ENCODE measurements around the gene SMIM1. TPM values are rescaled to one million over a fixed set of nuclear protein-coding genes. Genes with fewer than 3 reads are reported as not detected.

Gene SMIM1
- polyA plus RNA-seq, 3 donors = 1.1 to 2.7 (median 1.4) TPM

- Histone ChIP-seq H3K9ac (ENCODE audit: insufficient read depth, low read length, poor library complexity, severe bottlenecking) (no peak overlapping the region), H2AFZ (ENCODE audit: insufficient read depth, low read depth, low read length, poor library complexity, severe bottlenecking) (no peak overlapping the region), H3K4me3 (replicated peaks in 1 of 3; ENCODE audit: low read depth in 2 of 3, low read length in 3 of 3) (no peak overlapping the region), H3K27ac (ENCODE audit: low read depth in 1 of 2, low read length in 2 of 2) (no peak overlapping the region), H3K36me3 (replicated peaks in 1 of 2; ENCODE audit: control insufficient read depth in 1 of 2, insufficient read depth in 2 of 2, low read length in 2 of 2) (peaks cover 7 to 31% of the 10 kb centered on the region in 2 donors), H3K4me2 (replicated peaks; ENCODE audit: extremely low read depth, low read length, poor library complexity, severe bottlenecking) (no peak overlapping the region), H3K4me1 (ENCODE audit: control insufficient read depth in 1 of 2, insufficient read depth in 2 of 2, low read length in 2 of 2) (no peaks in the 10 kb centered on the region), H4K20me1 (ENCODE audit: insufficient read depth, low read length) (no peaks in the 10 kb centered on the region), H3K9me3 (replicated peaks in 1 of 2; ENCODE audit: control insufficient read depth in 1 of 2, insufficient read depth in 1 of 2, low read length in 2 of 2) (no peaks in the 10 kb centered on the region), H3K79me2 (ENCODE audit: insufficient read depth, low read length) (no peaks in the 10 kb centered on the region), H3K27me3 (ENCODE audit: control insufficient read depth in 2 of 2, insufficient read depth in 2 of 2, low read length in 2 of 2) (no peaks in the 10 kb centered on the region)
- no peak for DNase-seq
- H3K4me1 Mint-ChIP-seq = no peaks in the 10 kb centered on the region
- WGBS (ENCODE audit: insufficient coverage) = 95% methylated on average over 16 of the region's 16 CpGs
- peaks cover 15 to 20% of the 10 kb centered on the region in 2 donors for H3K36me3 Mint-ChIP-seq
- peaks cover 2 to 8% (median 2%) of the 10 kb centered on the region in 3 donors for H3K27me3 Mint-ChIP-seq (ENCODE audit: low read depth in 3 of 3)
- no peak overlapping the region for H3K4me3 Mint-ChIP-seq
- H3K9me3 Mint-ChIP-seq = no peaks in the 10 kb centered on the region
- intact Hi-C loops (cut with micrococcal nuclease) = no loop called here
- no peak overlapping the region for H3K27ac Mint-ChIP-seq
- TF ChIP-seq, protein P1, sequence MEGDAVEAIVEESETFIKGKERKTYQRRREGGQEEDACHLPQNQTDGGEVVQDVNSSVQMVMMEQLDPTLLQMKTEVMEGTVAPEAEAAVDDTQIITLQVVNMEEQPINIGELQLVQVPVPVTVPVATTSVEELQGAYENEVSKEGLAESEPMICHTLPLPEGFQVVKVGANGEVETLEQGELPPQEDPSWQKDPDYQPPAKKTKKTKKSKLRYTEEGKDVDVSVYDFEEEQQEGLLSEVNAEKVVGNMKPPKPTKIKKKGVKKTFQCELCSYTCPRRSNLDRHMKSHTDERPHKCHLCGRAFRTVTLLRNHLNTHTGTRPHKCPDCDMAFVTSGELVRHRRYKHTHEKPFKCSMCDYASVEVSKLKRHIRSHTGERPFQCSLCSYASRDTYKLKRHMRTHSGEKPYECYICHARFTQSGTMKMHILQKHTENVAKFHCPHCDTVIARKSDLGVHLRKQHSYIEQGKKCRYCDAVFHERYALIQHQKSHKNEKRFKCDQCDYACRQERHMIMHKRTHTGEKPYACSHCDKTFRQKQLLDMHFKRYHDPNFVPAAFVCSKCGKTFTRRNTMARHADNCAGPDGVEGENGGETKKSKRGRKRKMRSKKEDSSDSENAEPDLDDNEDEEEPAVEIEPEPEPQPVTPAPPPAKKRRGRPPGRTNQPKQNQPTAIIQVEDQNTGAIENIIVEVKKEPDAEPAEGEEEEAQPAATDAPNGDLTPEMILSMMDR (IDR thresholded peaks at IDR 0.05) = no peak
Measured at GRCh38 chr1:3734602-3735001, 37.9 kb upstream of the SMIM1 start.

GRCh38 chr1:3735027-3735681 lies 37.4 kb upstream of the SMIM1 start:
- no peak for DNase-seq
- TF ChIP-seq, protein P1 (IDR thresholded peaks at IDR 0.05) = no peak
- Mint-ChIP-seq H3K9me3 (no peaks in the 10 kb centered on the region), H3K4me1 (no peaks in the 10 kb centered on the region), H3K4me3 (no peak overlapping the region), H3K27me3 (ENCODE audit: low read depth in 3 of 3) (peaks cover 2 to 8% (median 2%) of the 10 kb centered on the region in 3 donors), H3K36me3 (peaks cover 15 to 20% of the 10 kb centered on the region in 2 donors), H3K27ac (no peak overlapping the region)
- Histone ChIP-seq H3K4me3 (replicated peaks in 1 of 3; ENCODE audit: low read depth in 2 of 3, low read length in 3 of 3) (no peak overlapping the region), H3K79me2 (ENCODE audit: insufficient read depth, low read length) (no peaks in the 10 kb centered on the region), H3K27me3 (ENCODE audit: control insufficient read depth in 2 of 2, insufficient read depth in 2 of 2, low read length in 2 of 2) (no peaks in the 10 kb centered on the region), H3K9me3 (replicated peaks in 1 of 2; ENCODE audit: control insufficient read depth in 1 of 2, insufficient read depth in 1 of 2, low read length in 2 of 2) (no peaks in the 10 kb centered on the region), H3K4me1 (ENCODE audit: control insufficient read depth in 1 of 2, insufficient read depth in 2 of 2, low read length in 2 of 2) (no peaks in the 10 kb centered on the region), H2AFZ (ENCODE audit: insufficient read depth, low read depth, low read length, poor library complexity, severe bottlenecking) (no peak overlapping the region), H3K9ac (ENCODE audit: insufficient read depth, low read length, poor library complexity, severe bottlenecking) (no peak overlapping the region), H3K27ac (ENCODE audit: low read depth in 1 of 2, low read length in 2 of 2) (no peak overlapping the region), H3K36me3 (replicated peaks in 1 of 2; ENCODE audit: control insufficient read depth in 1 of 2, insufficient read depth in 2 of 2, low read length in 2 of 2) (peaks cover 7 to 36% of the 10 kb centered on the region in 2 donors), H4K20me1 (ENCODE audit: insufficient read depth, low read length) (no peaks in the 10 kb centered on the region), H3K4me2 (replicated peaks; ENCODE audit: extremely low read depth, low read length, poor library complexity, severe bottlenecking) (no peak overlapping the region)
- intact Hi-C loops (cut with micrococcal nuclease) = no loop called here
- 95% methylated on average over 4 of the region's 12 CpGs for WGBS (ENCODE audit: insufficient coverage)
